Skin epidermis (tissue), 12 donors: ENCODE measurements around the gene PHKG2.
"Not testable (repeated sequence)": the region's sequence is repeated elsewhere in the genome, so short reads cannot be mapped to it uniquely, and the experiment has no call there.

Experiments used
- H3K27ac ChIP-seq, 21 experiments: fragments of 200-600 bp; sonication (generic) in 11 of 21; one replicate each; pipeline ENCODE4 v1.5.0; 2020; ENCODE audit warnings: mild to moderate bottlenecking in 3 of 21, inconsistent platforms in 2 of 21, moderate library complexity in 2 of 21
- H3K4me3 ChIP-seq, 7 experiments: fragments of 200-600 bp; sonication (generic) in 2 of 7; one replicate each; pipeline ENCODE4 v1.5.0; 2020; ENCODE audit warnings: inconsistent platforms in 2 of 7, mild to moderate bottlenecking in 2 of 7, moderate library complexity in 1 of 7

The PHKG2 gene

DNA sequence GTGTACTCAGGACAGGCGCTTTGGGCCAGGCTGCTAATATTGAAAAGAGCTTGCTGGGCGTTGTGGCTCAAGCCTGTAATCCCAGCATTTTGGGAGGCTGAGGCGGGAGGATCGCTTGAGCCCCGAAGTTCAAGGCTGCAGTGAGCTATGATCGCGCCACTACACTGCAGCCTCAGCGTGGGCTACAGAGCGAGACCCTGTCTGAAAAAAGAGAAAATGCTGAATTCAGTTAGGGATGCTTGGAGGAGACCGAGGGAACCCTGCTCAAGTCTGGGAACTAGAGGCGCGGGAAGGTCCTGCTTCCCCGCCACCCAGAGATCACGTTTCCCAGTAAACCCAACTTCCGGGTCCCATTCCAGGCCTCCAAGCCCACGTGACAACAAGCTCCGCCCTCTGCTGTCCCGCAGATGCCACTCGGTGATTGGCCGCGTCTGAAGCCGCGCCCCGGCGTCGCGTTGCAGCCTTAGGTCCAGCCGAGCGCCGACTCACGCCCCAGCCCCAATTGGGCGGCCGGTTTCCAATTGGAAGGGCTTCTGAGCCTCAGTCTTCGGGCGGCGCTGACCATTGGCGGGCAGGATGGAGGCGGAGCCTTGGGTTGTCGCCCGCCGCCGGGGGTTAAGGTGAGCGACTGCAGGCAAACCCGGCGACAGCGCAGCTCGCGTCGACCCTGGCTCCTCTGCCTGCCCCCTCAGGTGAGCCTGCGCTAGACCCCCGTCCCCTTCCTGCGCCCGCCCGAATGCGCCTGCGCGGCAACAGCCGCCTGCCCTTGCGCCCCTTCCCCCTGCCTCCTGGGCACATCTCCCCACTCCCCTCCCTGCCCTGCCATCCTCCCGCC is at the start of gene PHKG2:
Gene PHKG2 (plus strand): TSS at position 627 of the 835 bp plus-strand sequence. CDS start 396 bp downstream, outside the sequence.
- H3K4me3 ChIP-seq: peak within 1 kb of the TSS; percentile 56 to 96 (median 90)
- peak within 1 kb of the TSS in 20 of 21 experiments; percentile 58 to 94 (median 84) for H3K27ac ChIP-seq

GRCh38 chr16:30698816-30699614 is 49.2 kb upstream of the PHKG2 start, which contains the start of gene SRCAP:
Gene SRCAP (plus strand): TSS chr16:30699171. CDS start chr16:30700825, 1,654 bp downstream.
- Histone ChIP-seq H3K27ac (peak within 1 kb of the TSS; percentile 90 to 100 (median 100)), H3K4me3 (peak within 1 kb of the TSS; percentile 72 to 98 (median 94))

GRCh38 chr16:30699615-30700099 is 48.6 kb upstream of the PHKG2 start:
- peak overlapping the region; percentile 72 to 98 (median 94) for H3K4me3 ChIP-seq
- peak overlapping the region; percentile 90 to 100 (median 100) for H3K27ac ChIP-seq

GRCh38 chr16:30700491-30700890 is 47.7 kb upstream of the PHKG2 start:
- Histone ChIP-seq H3K4me3 (no peak overlapping the region), H3K27ac (peak overlapping the region in 1 of 21 experiments; percentile 99)

DNA sequence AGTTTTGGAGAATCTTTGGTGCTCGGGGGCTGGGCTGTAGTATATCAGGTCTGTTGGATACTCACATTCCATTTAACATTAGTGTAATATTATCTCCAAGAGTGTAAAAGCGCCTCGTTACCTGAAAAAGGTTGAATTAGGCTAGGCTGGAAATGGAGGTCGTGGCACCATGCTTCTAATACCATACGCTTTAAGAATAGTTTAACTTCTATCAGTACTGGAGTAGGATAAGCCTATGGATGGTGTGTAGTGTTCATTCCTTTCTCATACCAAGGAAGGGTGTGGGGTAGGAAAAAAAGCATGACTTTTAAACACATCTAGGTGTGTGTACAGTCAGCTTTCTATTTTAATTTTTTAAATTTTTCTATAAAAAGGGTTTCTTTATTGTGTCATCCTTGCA is 47.3 kb upstream of the PHKG2 start:
- H3K27ac ChIP-seq: peak overlapping the region in 1 of 21 experiments; percentile 99
- no peak overlapping the region for H3K4me3 ChIP-seq

DNA sequence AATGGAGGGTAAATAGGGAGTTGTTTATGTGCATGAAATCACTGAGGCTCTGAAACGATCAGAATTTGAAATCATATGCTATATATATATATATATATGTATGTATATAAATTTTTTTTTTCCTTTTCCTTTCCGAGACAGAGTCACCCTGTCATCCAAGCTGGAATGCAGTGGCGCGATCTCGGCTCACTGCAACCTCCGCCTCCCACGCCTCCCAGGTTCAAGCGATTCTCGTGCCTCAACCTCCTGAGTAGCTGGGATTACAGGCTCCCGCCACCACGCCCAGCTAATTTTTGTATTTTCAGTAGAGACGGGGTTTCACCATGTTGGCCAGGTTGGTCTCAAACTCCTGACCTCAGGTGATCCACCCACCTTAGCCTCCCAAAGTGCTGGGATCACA is 45.2 kb upstream of the PHKG2 start:
- H3K4me3 ChIP-seq, H3K27ac ChIP-seq: not testable (repeated sequence)

DNA sequence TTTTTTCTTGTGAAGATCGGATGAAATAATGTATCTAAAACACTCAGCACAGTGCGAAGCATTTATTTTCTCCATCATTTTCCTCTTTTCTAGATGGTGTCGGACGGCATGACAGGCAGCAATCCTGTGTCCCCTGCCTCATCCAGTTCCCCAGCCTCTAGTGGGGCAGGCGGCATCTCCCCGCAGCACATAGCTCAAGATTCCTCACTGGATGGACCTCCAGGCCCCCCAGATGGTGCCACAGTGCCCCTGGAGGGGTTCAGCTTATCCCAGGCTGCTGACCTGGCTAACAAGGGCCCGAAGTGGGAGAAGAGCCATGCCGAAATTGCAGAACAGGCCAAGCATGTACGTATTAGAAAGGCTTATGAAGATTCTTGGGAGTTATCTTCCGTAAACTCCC is 44.3 kb upstream of the PHKG2 start:
- no peak overlapping the region for H3K4me3 ChIP-seq
- no peak overlapping the region for H3K27ac ChIP-seq

- H3K4me3 ChIP-seq: no peak overlapping the region
- H3K27ac ChIP-seq: no peak overlapping the region
Measured at GRCh38 chr16:30706046-30706445, 42.2 kb upstream of the PHKG2 start.

GRCh38 chr16:30710971-30711370 is 37.3 kb upstream of the PHKG2 start:
- Histone ChIP-seq H3K4me3 (no peak overlapping the region), H3K27ac (no peak overlapping the region)

- no peak overlapping the region for H3K4me3 ChIP-seq
- H3K27ac ChIP-seq: no peak overlapping the region
Measured at GRCh38 chr16:30711712-30712111, 36.5 kb upstream of the PHKG2 start.

DNA sequence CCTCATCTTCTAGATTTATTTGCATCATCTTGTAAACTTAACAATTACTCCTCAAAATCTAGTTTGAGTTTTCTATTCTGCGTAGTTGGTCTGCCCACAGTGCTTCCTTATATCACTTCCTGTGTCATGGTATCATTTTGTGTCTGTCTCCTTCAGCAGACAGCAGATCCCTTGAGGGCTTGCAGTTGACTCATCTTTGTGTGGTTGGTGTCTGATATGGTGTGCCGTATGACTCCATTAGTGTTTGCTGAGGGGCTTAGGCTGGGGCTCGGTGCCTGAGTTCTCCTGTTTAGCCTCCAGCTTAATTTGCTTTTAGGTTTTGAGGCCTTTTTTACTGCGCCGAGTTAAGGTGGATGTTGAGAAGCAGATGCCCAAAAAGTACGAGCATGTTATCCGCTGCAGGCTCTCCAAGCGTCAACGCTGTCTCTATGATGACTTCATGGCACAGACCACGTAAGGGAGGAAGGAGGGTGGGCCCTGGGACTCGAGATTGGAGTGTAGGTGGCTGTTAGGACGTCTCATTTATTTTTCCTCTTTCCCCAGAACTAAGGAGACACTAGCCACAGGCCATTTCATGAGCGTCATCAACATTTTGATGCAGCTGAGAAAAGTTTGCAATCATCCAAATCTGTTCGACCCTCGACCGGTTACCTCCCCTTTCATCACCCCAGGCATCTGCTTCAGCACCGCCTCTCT is 32.3 kb upstream of the PHKG2 start:
- no peak overlapping the region for H3K4me3 ChIP-seq
- H3K27ac ChIP-seq: peak overlapping the region in 12 of 21 experiments; percentile 8 to 80 (median 46)

DNA sequence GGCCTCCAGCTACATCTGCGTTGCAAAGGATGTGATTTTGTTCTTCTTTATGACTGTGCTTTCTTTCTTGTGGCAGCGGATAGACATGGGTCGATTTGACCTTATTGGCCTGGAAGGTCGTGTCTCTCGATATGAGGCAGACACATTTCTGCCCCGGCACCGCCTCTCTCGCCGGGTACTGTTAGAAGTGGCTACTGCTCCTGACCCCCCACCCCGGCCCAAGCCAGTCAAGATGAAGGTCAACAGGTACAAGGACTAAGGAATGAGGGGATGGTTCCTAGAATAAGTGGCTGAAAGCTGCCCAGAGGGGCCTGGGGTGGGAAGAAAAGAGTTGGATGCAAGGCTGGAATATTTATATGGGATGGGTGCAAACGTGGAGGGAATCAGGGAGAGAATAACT is 28.1 kb upstream of the PHKG2 start:
- Histone ChIP-seq H3K27ac (no peak overlapping the region), H3K4me3 (no peak overlapping the region)

GRCh38 chr16:30720694-30721093 is 27.5 kb upstream of the PHKG2 start:
- Histone ChIP-seq H3K27ac (no peak overlapping the region), H3K4me3 (no peak overlapping the region)

- Histone ChIP-seq H3K4me3 (no peak overlapping the region), H3K27ac (no peak overlapping the region)
Measured at GRCh38 chr16:30721167-30721566, 27.1 kb upstream of the PHKG2 start.

DNA sequence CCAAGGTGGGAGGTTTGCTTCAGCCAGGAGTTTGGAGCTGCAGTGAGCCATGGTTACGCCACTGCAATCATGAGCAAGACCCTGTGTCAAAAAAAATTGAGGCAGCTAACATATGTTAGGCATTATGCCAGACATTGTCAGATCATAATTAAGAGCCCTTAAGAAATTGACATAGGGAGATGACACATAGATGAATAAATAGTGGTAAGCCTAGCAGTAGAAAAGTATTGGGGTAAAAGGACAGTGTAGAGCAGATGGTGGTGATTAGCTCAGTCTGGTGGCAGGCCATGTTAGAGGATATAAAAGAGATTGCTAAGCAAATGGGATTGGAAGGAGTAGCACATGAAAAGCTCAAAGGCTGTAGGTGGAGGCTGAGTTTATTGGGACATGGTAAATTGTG is 26.6 kb upstream of the PHKG2 start:
- no peak overlapping the region for H3K4me3 ChIP-seq
- no peak overlapping the region for H3K27ac ChIP-seq

GRCh38 chr16:30722443-30722842 is 25.8 kb upstream of the PHKG2 start:
- Histone ChIP-seq H3K27ac (no peak overlapping the region), H3K4me3 (no peak overlapping the region)

- Histone ChIP-seq H3K4me3 (no peak overlapping the region), H3K27ac (no peak overlapping the region)
Measured at GRCh38 chr16:30722916-30723315, 25.3 kb upstream of the PHKG2 start.

GRCh38 chr16:30723725-30724355 is 24.4 kb upstream of the PHKG2 start:
- H3K27ac ChIP-seq: peak overlapping the region in 2 of 21 experiments; percentile 39 to 65
- H3K4me3 ChIP-seq: no peak overlapping the region

DNA sequence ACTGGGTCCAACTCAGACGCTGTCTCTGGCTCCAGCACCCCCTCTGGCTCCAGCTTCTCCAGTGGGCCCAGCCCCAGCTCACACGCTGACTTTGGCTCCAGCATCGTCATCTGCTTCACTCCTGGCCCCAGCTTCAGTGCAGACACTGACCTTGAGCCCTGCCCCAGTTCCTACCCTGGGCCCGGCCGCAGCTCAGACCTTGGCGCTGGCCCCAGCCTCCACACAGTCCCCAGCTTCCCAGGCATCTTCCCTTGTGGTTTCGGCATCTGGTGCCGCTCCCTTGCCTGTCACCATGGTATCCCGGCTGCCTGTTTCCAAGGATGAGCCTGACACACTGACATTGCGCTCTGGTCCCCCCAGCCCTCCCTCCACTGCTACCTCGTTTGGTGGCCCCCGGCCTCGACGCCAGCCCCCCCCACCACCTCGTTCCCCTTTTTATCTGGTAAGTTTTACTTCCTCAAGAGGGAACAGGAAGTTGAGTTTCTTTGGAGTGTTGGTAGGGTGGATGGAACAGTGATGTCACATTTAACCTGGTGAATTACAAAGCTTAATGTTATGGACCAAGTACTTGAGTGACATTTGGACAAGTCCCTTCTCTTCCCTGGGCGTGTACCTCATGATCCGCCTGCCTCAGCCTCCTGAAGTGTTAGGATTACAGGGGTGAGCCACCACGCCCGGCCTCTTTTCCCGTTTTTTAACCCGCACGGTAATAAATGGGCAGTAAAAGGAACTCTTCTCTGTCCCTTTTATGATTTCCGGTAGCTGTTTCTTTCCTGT is 23.4 kb upstream of the PHKG2 start:
- Histone ChIP-seq H3K27ac (peak overlapping the region in 9 of 21 experiments; percentile 10 to 65 (median 39)), H3K4me3 (no peak overlapping the region)
